ENCODE results near the gene AANAT. TPM values are rescaled to one million over a fixed set of nuclear protein-coding genes. Genes with fewer than 3 reads are reported as not detected.
A peak's percentile ranks its signal among the peaks of the same experiment; 100 is the strongest.

AANAT gene
- total RNA-seq, 2 experiments from 2014 or later: 0.16 TPM; not detected in 1

DNA sequence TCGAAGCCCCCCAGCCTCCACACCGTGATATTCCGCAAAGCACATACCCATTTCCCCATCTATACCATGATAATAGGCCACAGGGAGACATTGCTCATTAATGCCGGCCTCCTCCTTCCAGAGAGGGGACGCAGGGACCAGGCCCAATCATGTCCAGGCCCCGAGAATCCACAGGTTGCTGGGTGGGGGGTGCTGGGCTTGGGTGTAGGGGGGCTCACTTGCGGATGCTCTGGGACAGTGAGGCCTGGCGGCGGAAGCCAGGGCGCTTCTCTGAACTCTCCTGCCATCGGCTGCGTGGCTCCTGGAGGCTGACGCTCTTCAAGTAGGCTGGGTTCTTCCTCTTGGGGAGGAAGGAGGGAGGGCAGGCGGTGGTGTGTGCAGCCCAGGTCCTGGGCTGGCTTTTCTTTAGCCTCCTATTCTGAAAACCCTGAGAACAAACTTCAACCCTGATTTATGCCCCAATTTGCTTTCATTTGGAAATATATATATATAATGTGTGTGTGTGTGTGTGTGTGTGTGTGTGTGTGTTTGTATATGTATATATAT is 12.2 kb downstream of the AANAT start:
- ChIA-PET CTCF (interaction anchor here (0.5 to 1.0 kb wide), 2 partner anchors 57 to 475 kb away, joined by 3 read pairs; no protein-coding TSS in a partner anchor), POLR2A (no interaction called here)
- Mint-ChIP-seq H3K4me1 (no peaks in the 10 kb centered on the region), H3K36me3 (ENCODE audit: low read depth) (peaks cover 9% of the 10 kb centered on the region), H3K27ac (no peak overlapping the region), H3K4me3 (no peak overlapping the region), H3K27me3 (no peaks in the 10 kb centered on the region), H3K9me3 (ENCODE audit: low read depth) (no peaks in the 10 kb centered on the region)
- ATAC-seq: no peak
- no peak for DNase-seq
- intact Hi-C loops (cut with DNase I, micrococcal nuclease): no loop called here

DNA sequence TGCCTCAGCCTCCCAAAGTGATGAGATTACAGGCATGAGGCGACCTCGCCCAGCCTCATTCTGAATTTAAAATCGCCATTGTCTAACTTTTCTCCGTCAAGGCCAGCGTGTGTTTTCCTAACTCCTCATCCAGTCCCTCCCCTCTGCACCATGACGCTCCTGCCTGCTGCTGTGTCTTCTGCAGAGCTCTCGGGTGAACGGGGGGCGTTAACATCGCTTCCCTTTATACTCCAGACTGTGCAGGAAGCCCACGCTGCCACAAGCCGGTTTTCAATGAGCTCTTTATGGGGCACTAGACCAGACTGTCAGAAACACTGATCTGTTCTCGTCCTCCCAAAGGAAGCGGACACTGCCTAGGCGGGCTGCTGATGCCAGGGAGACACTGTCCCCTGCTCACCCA is 13.2 kb downstream of the AANAT start:
- CTCF ChIA-PET: interaction anchor here (0.6 to 1.0 kb wide), 2 partner anchors 58 to 169 kb away, joined by 3 read pairs; no protein-coding TSS in a partner anchor
- Mint-ChIP-seq H3K9me3 (ENCODE audit: low read depth) (no peaks in the 10 kb centered on the region), H3K27ac (no peak overlapping the region), H3K36me3 (ENCODE audit: low read depth) (peaks cover 6% of the 10 kb centered on the region), H3K4me3 (no peak overlapping the region), H3K4me1 (no peaks in the 10 kb centered on the region), H3K27me3 (no peaks in the 10 kb centered on the region)
- POLR2A ChIA-PET: no interaction called here
- intact Hi-C loops (cut with DNase I, micrococcal nuclease): no loop called here
- ATAC-seq (no peak), DNase-seq (no peak)

GRCh38 chr17:76481071-76481655 is 13.8 kb downstream of the AANAT start:
- DNase-seq: no peak
- intact Hi-C loops (cut with DNase I, micrococcal nuclease): no loop called here
- CTCF ChIA-PET: no interaction called here
- Mint-ChIP-seq H3K4me3 (no peak overlapping the region), H3K9me3 (ENCODE audit: low read depth) (no peaks in the 10 kb centered on the region), H3K4me1 (no peaks in the 10 kb centered on the region), H3K27me3 (no peaks in the 10 kb centered on the region), H3K36me3 (ENCODE audit: low read depth) (peaks cover 9% of the 10 kb centered on the region), H3K27ac (no peak overlapping the region)
- POLR2A ChIA-PET: no interaction called here
- ATAC-seq: no peak

GRCh38 chr17:76484228-76484725 is 16.9 kb downstream of the AANAT start:
- Mint-ChIP-seq H3K9me3 (ENCODE audit: low read depth) (no peaks in the 10 kb centered on the region), H3K4me1 (no peaks in the 10 kb centered on the region), H3K27ac (no peak overlapping the region), H3K4me3 (no peak overlapping the region), H3K36me3 (ENCODE audit: low read depth) (peaks cover 6% of the 10 kb centered on the region), H3K27me3 (no peaks in the 10 kb centered on the region)
- intact Hi-C loops (cut with DNase I, micrococcal nuclease): no loop called here
- no peak for DNase-seq
- ATAC-seq: no peak
- ChIA-PET POLR2A (no interaction called here), CTCF (no interaction called here)

- peaks cover 6% of the 10 kb centered on the region for H3K36me3 Mint-ChIP-seq (ENCODE audit: low read depth)
- ChIA-PET POLR2A (no interaction called here), CTCF (interaction anchor here (0.6 to 0.9 kb wide), 2 partner anchors 20 to 140 kb away, joined by 3 read pairs; no protein-coding TSS in a partner anchor)
- H3K4me1 Mint-ChIP-seq: no peaks in the 10 kb centered on the region
- no peak for ATAC-seq
- no peak overlapping the region for H3K4me3 Mint-ChIP-seq
- H3K9me3 Mint-ChIP-seq (ENCODE audit: low read depth): no peaks in the 10 kb centered on the region
- H3K27ac Mint-ChIP-seq: no peak overlapping the region
- intact Hi-C loops (cut with DNase I, micrococcal nuclease): no loop called here
- no peak for DNase-seq
- H3K27me3 Mint-ChIP-seq: no peaks in the 10 kb centered on the region
Observed at GRCh38 chr17:76485569-76485968, 18.2 kb downstream of the AANAT start.

GRCh38 chr17:76487451-76488192 is 20.2 kb downstream of the AANAT start:
- peaks cover 13% of the 10 kb centered on the region for H3K4me1 Mint-ChIP-seq
- intact Hi-C loops (cut with DNase I, micrococcal nuclease): no loop called here
- DNase-seq: no peak
- H3K4me3 Mint-ChIP-seq: no peak overlapping the region
- no peaks in the 10 kb centered on the region for H3K9me3 Mint-ChIP-seq (ENCODE audit: low read depth)
- ChIA-PET CTCF (interaction anchor here (0.6 kb wide), 1 partner anchor 11 kb away, joined by 4 read pairs; no protein-coding TSS in a partner anchor), POLR2A (no interaction called here)
- no peaks in the 10 kb centered on the region for H3K27me3 Mint-ChIP-seq
- ATAC-seq: no peak
- no peak overlapping the region for H3K27ac Mint-ChIP-seq
- peaks cover 6% of the 10 kb centered on the region for H3K36me3 Mint-ChIP-seq (ENCODE audit: low read depth)

GRCh38 chr17:76490112-76490710 is 22.8 kb downstream of the AANAT start:
- intact Hi-C loops (cut with DNase I, micrococcal nuclease): no loop called here
- H3K27ac Mint-ChIP-seq: no peak overlapping the region
- CTCF ChIA-PET: interaction anchor here (0.8 to 1.4 kb wide), 2 partner anchors 12 to 23 kb away, joined by 3 to 4 read pairs; partner anchors contain the start of gene AANAT

GRCh38 chr17:76491271-76492122 is 24.1 kb downstream of the AANAT start:
- POLR2A ChIA-PET: no interaction called here
- H3K4me3 Mint-ChIP-seq: no peak overlapping the region
- no peaks in the 10 kb centered on the region for H3K9me3 Mint-ChIP-seq (ENCODE audit: low read depth)
- intact Hi-C loops (cut with DNase I, micrococcal nuclease): no loop called here
- DNase-seq: no peak
- CTCF ChIA-PET: interaction anchor here (0.8 to 1.5 kb wide), 6 partner anchors 8 to 475 kb away, joined by 3 to 6 read pairs (median 5); partner anchors contain the start of gene UBE2O
- peaks cover 27% of the 10 kb centered on the region for H3K4me1 Mint-ChIP-seq
- peak overlapping the region; percentile 78 for H3K27ac Mint-ChIP-seq
- ATAC-seq: no peak
- H3K27me3 Mint-ChIP-seq: no peaks in the 10 kb centered on the region
- peaks cover 3% of the 10 kb centered on the region for H3K36me3 Mint-ChIP-seq (ENCODE audit: low read depth)

More at GRCh38 chr17:76490112-76490710, 22.8 kb downstream of the AANAT start:
- H3K4me3 Mint-ChIP-seq: no peak overlapping the region
- POLR2A ChIA-PET: no interaction called here
- H3K9me3 Mint-ChIP-seq (ENCODE audit: low read depth): no peaks in the 10 kb centered on the region
- H3K27me3 Mint-ChIP-seq: no peaks in the 10 kb centered on the region
- DNase-seq (no peak), ATAC-seq (no peak)
- H3K36me3 Mint-ChIP-seq (ENCODE audit: low read depth): peaks cover 6% of the 10 kb centered on the region
- peaks cover 27% of the 10 kb centered on the region for H3K4me1 Mint-ChIP-seq

GRCh38 chr17:76492123-76492988 is 25.0 kb downstream of the AANAT start:
- DNase-seq: peak; percentile 52
- POLR2A ChIA-PET: interaction anchor here (0.6 to 1.1 kb wide), 2 partner anchors 15 to 65 kb away, joined by 3 read pairs; no protein-coding TSS in a partner anchor
- Mint-ChIP-seq H3K27ac (peak overlapping the region; percentile 81), H3K36me3 (ENCODE audit: low read depth) (peaks cover 6% of the 10 kb centered on the region), H3K4me3 (peak overlapping the region; percentile 48), H3K4me1 (peaks cover 31% of the 10 kb centered on the region), H3K27me3 (no peaks in the 10 kb centered on the region), H3K9me3 (ENCODE audit: low read depth) (no peaks in the 10 kb centered on the region)
- CTCF ChIA-PET: interaction anchor here (0.6 to 2.7 kb wide), 15 partner anchors 7 to 132 kb away, joined by 3 to 14 read pairs (median 6); partner anchors contain the start of genes AANAT and UBE2O
- intact Hi-C loops (cut with DNase I, micrococcal nuclease): no loop called here
- peak; percentile 47 for ATAC-seq

DNA sequence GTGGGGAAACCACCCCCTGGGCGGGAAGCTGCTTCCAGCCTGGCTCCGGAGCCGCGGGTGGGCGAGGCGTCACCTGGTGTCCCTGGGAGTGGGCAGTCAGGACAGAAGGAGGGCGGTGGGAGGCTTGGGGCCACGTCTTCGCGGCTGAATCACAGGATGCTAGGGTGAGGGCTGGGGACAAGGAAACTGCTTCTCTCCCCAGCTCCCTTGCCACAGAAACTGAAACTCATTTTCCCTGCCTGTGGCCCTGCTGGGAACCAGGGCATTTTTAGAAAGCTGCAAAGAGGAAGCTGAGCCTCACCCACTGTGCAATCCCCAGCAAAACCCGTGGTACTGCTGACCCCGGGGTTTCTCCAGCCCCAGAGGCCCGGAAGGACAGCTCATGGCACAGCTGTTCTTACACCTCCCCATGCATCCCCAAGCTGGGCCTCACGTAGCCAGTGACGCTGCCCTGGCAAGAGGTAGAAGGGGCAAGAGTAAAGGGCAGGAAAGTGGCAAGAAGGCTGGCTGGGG is 25.6 kb downstream of the AANAT start:
- H3K27ac Mint-ChIP-seq: peak overlapping the region; percentile 81
- ATAC-seq (peak; percentile 80), DNase-seq (peak; percentile 78)
- peaks cover 34% of the 10 kb centered on the region for H3K4me1 Mint-ChIP-seq
- peak overlapping the region; percentile 48 for H3K4me3 Mint-ChIP-seq
- CTCF ChIA-PET: interaction anchor here (0.7 to 2.7 kb wide), 12 partner anchors 9 to 891 kb away, joined by 3 to 14 read pairs (median 6); partner anchors contain the start of gene AANAT
- POLR2A ChIA-PET: interaction anchor here (0.6 to 1.1 kb wide), 2 partner anchors 14 to 64 kb away, joined by 3 read pairs; no protein-coding TSS in a partner anchor
- intact Hi-C loops (cut with DNase I, micrococcal nuclease): loop anchor here in 1 of 2 experiments (1.0 kb wide), 1 partner anchor 8 kb away; the partner anchor contains the start of gene RHBDF2
- no peaks in the 10 kb centered on the region for H3K27me3 Mint-ChIP-seq
- peaks cover 2% of the 10 kb centered on the region for H3K36me3 Mint-ChIP-seq (ENCODE audit: low read depth)
- H3K9me3 Mint-ChIP-seq (ENCODE audit: low read depth): no peaks in the 10 kb centered on the region
